Activated naive CD4-positive, alpha-beta T cell treated with anti-CD3 and anti-CD28 coated beads, Interleukin-2, amount 50 U/mL, for 16 hours (primary cell): ENCODE measurements around the gene CYP1A2.

Source experiments
- DNase-seq: peaks from one replicate; pipeline ENCODE4 v3.0.0-alpha.2; 2020

CYP1A2 gene

DNA sequence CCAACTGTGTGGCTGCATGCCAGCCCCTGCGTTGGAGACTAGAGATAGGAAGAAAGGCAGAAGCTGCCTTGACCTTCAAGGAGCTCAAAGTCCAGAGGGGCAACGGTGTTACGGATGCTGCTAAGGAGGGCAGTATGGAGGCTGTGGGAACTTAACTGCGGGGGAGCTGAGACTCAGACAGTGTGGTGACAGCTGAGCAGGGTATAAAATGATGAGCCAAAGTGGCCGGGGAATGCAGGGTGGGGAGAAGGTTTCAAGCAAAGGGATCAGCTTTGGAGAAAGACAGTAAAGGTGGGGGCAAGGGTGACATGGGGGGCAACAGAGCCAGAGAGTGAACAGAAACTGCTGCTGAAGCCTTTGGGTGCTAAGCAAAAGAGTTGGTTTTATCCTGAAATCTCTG lies 6.2 kb upstream of the CYP1A2 start:
- DNase-seq = no peak

DNA sequence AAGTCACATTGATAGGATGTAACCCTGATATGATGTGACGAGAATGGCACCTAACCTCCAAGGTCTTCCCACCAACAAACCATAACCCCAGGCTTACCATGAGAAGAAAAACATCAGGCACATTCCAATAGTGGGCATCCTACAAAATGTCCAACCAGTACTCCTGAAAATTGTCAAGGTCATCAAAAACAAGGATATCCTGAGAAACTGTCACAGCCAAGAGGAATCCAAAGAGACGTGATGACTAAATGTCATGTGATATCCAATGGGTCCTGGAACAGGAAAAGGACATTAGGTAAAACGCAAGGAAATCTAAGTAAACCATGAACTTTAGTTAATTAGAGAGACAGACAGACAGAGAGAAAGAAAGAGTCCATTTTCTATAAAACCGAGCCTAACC lies 2.3 kb upstream of the CYP1A2 start:
- no peak for DNase-seq

DNA sequence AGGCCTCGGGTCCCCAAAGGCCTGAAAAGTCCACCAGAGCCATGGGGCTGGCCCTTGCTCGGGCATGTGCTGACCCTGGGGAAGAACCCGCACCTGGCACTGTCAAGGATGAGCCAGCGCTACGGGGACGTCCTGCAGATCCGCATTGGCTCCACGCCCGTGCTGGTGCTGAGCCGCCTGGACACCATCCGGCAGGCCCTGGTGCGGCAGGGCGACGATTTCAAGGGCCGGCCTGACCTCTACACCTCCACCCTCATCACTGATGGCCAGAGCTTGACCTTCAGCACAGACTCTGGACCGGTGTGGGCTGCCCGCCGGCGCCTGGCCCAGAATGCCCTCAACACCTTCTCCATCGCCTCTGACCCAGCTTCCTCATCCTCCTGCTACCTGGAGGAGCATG lies 1.2 kb downstream of the CYP1A2 start:
- no peak for DNase-seq

DNA sequence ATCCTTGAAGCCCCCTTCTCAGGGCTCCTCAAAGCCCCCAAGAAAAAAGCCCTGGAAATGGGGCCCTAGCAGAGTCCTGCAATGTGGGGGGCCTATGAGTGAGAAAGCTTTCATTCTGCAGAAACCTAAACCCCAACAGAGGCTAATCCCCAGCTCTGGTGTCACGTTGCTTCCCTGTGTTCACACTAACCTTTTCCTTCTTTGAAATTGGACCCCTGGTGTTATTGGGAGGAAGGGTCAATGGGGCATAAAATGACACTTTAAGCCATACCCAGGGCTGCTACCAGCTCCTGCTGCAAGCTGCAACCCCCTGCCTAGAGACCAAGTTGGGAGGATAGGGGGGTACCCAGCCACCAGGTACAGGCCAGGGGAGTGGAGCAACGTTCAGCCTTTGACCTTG lies 2.1 kb downstream of the CYP1A2 start:
- DNase-seq = no peak

DNA sequence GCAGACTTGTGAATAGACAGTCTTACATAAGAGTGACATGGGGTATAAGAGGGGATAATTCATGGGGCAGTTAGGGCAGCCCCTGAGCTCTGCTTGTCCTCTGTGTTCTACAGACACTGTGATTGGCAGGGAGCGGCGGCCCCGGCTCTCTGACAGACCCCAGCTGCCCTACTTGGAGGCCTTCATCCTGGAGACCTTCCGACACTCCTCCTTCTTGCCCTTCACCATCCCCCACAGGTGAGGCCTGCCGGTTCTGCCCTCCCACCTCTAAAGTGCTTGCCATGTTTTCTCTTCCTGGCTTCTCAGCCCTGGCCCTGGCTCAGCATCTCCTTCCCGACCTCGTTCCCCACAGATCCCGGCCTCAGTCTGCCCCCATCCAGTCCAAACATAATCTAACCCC lies 3.4 kb downstream of the CYP1A2 start:
- DNase-seq = no peak

DNA sequence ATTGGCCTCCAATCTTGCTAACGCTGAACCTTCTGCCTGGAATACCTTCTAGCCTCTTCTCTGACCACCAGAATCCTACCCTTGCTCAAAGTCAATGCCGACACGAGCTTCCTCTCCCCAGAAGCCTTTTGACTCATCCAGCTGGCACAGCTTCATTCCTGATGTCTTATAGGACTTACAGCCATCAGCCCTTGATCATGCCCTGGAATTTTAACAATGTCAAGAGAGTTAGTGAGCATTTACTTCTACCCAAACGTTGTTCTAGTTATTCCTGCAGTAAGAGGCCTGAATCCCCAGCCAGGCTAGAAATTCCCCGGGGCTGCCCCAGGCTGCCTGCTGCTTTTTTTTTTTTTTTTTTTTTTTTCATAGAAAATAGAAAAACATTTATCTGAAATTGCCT lies 3.9 kb downstream of the CYP1A2 start:
- DNase-seq = no peak

DNA sequence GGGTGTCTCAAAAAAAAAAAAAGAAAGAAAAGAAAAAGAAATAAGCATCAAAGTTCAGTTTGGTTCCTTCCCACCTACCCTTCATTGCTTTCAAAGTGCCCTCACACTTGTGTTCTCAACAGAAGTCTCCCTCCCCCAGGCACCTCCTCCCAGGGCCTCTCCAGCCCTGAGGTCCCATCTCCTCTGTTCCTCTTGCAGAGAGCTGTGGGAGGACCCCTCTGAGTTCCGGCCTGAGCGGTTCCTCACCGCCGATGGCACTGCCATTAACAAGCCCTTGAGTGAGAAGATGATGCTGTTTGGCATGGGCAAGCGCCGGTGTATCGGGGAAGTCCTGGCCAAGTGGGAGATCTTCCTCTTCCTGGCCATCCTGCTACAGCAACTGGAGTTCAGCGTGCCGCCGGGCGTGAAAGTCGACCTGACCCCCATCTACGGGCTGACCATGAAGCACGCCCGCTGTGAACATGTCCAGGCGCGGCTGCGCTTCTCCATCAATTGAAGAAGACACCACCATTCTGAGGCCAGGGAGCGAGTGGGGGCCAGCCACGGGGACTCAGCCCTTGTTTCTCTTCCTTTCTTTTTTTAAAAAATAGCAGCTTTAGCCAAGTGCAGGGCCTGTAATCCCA lies 6.1 kb downstream of the CYP1A2 start:
- DNase-seq = no peak

DNA sequence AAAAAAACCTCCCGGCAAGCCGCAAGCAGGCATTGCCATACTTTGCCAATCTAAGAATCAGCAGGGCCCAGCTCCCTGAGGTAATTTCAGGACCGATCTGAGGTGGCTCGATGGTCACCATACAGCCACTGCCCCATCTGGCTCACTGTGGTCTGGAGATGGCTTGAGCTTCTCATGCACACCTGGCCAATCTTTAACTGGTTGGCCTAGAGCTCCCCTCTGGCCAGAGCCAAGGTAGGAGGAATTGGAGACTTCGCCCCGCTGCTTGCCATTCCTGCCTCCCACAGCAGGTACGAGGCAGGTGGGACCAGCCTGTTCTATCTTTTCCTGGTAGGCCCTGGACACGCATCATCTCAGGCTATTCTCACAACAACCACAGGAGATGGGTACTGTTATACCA lies 10.1 kb downstream of the CYP1A2 start:
- DNase-seq = no peak

DNA sequence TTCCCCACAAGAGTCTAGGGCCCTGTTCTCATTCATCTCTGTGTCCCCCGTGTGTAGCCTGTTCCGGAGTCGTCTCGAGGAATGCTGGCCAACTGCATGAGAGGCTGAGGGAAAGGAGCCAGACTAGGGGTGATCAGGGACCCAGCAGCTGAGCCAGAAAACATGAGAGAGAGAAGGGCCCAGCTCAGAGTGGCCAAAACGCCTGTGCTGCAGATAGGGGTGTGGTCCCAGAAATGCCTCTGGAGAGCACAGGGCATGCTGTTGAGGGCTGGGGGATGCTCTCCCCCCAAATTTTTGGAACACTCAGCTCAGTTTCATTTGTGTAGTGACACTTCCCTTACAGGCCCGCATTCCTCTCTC lies 14.1 kb downstream of the CYP1A2 start:
- no peak for DNase-seq

DNA sequence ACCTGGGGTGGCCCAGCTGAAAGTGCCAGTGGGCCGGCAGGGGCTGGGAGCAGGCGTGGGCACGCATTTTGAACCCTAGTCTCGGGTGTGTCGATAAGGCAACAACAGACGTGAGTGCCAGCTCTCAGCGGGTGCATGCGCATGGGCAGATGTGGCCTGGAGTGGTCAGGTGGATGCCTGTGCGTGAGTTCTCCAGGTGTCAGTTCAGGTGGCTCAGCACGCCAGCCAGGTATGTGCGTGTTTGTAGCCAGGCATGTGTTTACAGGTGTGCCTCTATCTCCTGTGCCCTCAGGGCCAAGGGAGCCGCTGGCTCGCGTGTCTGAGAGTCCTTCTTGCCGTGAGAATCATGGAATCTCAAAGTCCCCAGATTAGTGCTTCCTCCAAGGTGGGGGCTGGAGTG lies 14.8 kb downstream of the CYP1A2 start:
- no peak for DNase-seq

DNA sequence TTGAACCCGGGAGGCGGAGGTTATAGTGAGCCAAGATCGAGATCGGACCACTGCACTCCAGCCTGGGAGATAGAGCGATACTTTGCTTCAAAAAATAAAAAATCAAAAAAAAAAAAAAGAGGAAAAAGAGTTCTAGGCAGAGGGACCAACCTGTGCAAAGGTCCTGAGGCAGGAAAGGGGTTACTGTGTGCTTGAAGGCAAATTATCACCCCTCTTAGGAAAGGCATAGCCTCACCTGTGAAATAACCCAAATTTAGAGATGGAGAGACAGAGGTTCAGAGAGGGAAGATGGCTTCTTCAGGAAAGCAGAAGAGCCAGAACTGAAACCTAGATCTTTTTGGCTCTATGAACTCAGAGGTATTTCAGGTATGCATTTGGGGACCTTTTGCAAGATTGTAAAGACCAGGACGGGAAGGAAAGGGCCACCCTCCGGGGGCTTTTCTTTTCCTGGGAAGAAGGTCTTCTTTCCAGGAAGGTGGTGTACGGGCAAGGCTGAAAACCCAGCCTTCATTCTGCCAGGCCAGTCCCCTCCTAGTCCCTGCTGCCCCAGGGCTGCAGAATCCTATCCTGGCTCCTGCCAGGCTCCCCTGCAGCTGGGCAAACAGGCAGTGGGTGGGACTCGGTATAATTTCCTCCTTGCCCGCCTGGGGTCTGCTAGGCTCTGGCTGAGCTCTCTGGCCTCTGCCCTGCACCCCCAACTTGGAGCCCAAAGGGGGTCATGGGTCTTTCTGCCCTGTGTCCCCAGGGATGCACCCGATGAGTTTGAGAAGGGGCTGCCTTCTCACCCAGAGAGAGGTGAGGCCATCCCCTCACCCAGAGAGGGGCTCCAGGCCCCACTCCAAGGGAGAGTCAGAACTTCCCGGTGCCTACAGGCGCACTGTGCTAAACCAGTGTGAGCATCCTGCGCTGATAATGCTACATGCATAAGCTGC lies 18.8 kb downstream of the CYP1A2 start:
- no peak for DNase-seq

DNA sequence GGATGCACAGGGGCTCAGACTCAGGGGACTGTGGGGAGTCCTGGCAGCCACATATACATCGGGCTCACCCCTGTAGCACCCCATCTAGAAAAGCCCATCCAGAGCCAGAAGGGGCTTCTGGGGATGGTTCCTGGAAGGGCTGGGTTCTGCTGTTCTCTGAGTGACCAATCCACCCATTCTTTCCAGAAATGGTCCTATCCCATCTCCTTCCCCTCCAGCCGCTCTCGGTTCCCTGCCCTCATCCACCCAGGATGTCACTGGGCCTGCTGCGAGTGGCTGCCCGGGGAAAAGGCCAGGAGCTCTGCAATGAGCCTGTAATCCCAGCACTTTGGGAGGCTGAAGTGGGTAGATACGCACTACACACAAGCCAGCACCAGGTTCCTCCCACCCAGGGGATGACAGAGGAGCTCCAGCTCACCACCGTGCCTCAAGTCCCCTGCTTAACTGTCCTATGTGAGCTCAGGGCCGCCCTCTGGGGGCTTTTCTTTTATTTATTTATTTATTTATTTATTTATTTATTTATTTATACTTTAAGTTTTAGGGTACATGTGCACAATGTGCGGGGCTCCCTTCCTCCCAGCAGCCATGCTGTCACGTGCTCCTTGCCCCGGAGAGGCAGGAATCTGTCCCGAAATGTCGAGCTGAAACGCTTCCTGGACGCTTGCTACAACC lies 19.6 kb downstream of the CYP1A2 start:
- DNase-seq = no peak

DNA sequence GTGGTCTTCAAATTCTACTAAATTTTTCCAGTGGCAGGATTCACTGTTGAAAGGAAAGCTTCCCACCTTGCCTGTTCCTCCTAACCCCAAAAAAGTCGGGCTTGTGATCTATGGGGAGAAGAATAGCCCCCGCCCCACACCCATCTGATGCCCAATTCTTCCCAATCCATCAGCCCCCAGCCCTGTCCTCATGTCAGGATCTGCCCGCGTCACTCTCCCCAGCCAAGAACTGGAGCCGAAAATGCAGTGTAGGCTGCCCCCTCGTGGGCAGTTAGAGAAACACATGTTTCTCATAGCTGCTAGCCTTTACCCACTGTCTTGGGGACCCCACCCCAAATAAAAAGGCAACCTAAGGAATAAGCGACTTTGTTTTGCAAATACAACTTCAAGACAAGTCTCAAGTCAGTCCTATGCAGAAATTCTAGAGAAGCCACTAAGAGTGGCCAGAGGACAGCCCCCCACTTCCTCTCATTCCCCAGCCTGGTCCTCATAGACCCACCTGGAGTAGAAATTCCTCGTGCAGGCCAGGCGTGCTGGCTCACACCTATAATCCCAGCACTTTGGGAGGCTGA lies 20.2 kb downstream of the CYP1A2 start:
- peak; percentile 66 for DNase-seq

DNA sequence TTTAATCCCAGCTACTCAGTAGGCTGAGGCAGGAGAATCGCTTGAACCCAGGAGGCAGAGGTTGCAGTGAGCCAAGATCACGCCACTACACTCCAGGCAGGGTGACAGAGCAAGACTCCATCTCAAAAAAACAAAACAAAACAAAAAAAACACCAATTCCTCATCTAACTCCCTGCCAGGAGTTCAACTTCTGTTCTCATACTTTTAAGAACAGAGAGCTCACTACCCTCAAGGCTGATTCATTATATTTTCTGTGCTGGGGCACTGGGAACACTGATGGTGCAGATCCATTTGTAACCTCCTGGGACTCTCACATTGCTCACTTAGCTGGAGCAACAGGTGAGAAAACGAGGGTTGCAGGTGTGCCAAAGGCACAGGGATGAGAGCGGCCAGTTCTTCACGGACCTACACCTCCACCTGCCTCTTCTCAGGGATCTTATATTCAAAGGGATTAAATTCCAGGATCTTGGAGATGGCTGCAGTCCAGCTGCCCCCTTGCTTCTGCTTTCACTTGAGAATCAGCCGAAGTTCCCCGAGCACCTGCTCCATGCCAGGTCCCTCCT lies 20.9 kb downstream of the CYP1A2 start:
- no peak for DNase-seq

DNA sequence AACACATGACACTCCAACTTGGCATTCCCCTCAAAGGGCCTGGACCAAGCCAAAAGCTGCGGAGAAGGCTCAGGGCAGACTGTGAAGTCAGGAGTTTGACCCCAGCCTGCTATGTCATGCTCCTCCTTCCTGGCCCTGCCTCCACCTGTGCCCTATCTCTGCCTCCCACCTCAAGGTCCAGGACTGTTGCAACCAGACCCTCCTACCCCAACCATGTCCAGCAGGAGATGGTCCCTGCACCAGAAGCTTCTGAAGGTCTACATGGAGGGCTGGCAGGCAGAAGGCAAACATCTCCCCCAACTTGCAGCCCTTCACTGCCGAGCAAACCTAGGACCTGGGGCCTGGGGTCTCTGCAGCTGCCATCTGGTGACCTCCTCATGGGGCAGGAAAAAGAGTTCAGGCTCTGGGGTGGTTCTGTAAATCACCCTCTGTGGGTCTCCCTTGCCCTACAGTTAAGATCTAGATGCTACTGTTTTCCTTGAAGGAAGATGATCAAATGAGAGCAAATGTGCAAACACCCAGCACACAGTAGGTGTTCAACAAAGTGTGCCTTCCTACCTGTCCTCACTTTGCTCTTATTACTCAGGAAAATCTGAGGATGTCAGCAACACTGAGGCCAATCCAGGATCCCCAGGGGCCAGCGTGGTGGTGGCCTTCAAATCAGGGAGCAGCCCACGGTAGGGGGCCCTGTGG lies 21.7 kb downstream of the CYP1A2 start:
- DNase-seq = no peak

DNA sequence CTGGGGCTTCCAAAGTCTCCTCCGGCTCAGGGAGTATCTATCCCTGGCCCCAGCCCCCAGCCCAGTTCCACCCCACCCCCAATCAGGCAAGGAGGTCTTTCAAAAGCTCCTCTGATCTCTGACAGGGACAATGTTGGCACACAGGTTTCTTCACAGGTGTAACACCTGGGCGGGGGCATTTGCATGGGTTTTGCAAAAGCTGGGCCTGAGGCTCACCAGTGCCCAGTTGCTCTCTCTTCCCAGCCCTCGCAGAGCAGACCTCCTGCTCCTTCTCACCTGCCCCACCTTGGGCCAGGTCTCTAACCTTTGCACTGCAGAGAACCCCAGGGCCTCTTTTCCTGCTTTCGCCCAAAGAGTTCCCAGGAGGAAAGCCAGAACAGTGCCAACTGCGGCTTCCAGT lies 24.7 kb downstream of the CYP1A2 start:
- no peak for DNase-seq

DNA sequence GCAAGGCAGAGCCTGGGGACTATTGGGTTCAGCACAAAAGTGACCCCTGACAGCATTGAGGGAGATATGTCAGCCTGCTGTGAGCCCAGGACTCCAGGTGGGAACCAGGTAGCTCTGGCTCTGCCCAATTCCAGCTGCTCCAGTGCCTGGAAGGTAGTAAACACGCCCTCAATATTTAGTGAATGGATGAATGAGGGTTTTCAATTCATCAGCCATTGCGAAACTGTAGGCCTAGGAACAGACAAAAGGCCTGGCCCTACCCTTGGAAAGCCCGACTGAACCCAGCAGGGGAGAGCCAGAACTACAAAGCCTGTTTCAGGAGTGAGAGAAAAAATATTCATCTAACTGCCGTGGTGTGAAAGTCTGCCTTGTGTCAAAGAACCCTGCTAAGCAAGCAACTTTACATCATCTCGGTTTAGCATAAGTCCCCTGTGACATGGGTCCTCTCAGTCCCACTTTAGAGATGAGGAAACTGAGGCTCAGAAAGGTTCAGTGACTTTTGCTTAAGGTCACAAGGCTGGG lies 25.1 kb downstream of the CYP1A2 start:
- no peak for DNase-seq

DNA sequence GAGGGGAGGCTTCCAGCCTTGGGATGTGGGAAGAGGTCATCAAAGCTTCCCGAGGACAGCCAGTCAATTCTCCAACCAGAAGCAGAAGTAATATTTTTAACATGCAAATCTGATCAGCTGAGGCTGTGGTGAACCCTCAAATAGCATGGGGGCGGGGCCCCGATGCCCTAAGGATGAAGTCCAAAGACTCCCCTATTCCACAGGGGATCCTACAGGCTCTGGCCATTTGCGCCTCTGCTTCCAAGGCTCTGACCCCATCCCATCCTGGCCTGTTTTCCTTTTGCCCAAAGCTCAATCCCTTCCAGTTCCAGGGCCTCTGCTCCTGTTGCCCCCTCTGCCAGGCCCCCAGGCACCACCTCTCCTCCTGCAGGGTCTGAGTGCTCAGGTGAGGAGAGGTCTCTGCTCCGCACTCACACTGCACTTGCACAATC lies 26.5 kb downstream of the CYP1A2 start:
- DNase-seq = no peak

DNA sequence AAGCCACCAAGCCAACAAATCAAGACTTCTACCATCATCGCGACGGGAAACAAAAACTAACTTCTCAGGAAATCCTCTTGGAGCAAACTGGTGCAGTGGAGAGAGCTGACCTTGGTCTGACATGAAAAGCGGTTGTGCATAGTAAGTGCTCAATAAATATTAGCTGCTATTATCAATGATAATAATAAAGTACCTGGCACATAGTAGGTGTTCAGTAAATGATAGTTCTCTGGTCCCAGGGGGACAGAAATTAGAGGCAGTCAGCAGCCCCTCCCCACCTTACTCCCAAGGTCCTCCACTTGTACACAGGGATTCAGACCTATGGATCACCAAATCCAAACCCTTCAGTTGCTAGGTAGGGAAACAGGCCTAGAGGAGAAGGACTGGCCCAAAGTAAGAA lies 27.2 kb downstream of the CYP1A2 start:
- no peak for DNase-seq

DNA sequence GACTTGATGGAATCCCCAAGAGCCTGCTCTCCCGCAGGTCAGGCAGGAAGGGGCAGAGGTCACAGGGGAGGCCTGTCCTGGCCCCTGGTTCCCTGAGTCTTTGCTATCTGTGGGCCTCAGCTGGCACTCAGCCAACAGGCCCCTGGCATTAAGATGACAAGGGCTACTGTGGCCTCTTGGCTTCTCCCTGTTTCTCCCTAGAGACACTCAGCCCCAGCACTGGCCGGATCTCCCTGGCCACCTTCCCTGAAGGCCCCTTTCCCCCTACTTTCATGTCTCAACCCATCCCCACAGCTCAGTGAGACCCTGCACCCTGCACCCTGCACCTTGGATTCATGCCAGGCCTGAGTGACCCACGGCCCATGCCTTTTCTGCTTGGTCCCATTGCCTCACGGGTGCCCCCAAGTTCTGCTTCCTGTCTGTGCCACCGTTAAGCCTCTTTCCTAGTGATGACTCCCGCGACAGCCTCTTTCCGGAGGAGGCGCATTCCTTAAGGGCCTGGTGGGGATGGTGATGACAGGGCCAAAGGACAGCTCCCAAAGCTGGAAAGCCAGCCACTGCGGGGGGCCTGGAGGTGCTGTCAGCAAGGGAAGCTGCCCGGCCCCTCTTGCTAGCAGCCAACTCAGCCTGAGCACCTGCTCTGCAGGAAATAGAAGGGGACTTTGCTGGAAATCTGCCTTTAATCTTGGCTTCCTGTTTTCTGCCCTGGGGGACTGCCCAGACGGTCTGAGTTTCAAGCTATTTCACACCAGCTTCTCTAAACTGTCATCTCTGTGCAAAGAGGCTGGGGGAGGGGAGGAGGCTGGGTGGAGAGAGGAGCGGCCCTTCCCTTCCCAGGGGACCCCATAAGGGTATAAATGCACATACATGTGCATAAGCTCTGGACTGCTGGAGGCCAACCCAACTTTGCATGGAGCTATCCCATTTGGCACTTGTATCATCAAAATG lies 28.4 kb downstream of the CYP1A2 start:
- DNase-seq = peak; percentile 50
